Erythroblast (primary cell): ENCODE measurements around the gene RGS12.

ENCODE experiments used
- GATA1 ChIP-seq: IDR thresholded peaks from 2 replicates; pipeline ENCODE4 v1.6.1; 2011; ENCODE audit warnings: low read depth, mild to moderate bottlenecking, control low read depth, low read length, moderate library complexity
- POLR2A ChIP-seq: IDR thresholded peaks from 2 replicates; pipeline ENCODE4 v1.6.1; 2011; ENCODE audit warnings: mild to moderate bottlenecking, low read length

DNA sequence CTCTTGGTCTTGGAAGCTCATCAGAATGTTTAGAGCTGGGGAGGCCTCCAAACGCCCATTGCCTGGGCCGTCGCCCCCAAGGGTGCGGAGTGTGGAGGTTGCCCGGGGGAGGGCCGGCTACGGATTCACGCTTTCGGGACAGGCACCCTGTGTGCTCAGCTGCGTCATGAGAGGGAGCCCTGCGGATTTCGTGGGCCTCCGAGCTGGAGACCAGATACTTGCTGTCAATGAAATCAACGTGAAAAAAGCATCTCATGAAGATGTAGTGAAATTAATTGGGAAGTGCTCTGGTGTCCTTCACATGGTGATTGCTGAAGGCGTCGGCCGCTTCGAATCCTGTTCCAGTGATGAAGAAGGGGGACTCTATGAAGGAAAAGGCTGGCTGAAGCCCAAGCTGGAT is 23.3 kb downstream of the RGS12 start:
- no peak for TF ChIP-seq POLR2A
- no peak for TF ChIP-seq GATA1
